ENCODE data around the gene TECR.
A peak's percentile ranks its signal among the peaks of the same experiment; 100 is the strongest.
"Not testable (repeated sequence)": the region's sequence is repeated elsewhere in the genome, so short reads cannot be mapped to it uniquely, and the experiment has no call there.

TECR gene

GRCh38 chr19:14494910-14495671 is 34.3 kb upstream of the TECR start:
- H3K27ac ChIP-seq = peak overlapping the region in 10 of 11 experiments; percentile 52 to 83 (median 71); a peak in 15 of 22 replicates
- TF ChIP-seq Cebpa-rat (IDR thresholded peaks at IDR 0.05) = no peak
- peaks cover 8 to 35% (median 25%) of the 10 kb centered on the region in 10 experiments for H3K4me1 ChIP-seq
- H4K20me1 ChIP-seq = peaks cover 0 to 37% (median 6%) of the 10 kb centered on the region in 11 experiments; a peak in 9 of 22 replicates
- H3K36me3 ChIP-seq = peaks cover 0 to 25% (median 10%) of the 10 kb centered on the region in 11 experiments; a peak in 12 of 22 replicates
- H3K27me3 ChIP-seq = no peaks in the 10 kb centered on the region
- peak overlapping the region; percentile 61 to 81 (median 72) for H3K4me3 ChIP-seq
- no peaks in the 10 kb centered on the region for H3K9me3 ChIP-seq (replicated peaks in 1 of 11)
- peak overlapping the region; percentile 61 to 83 (median 79) for H3K9ac ChIP-seq
- peak overlapping the region; percentile 77 to 94 (median 85) for H3K4me2 ChIP-seq

GRCh38 chr19:14495672-14496028 is 33.7 kb upstream of the TECR start:
- Histone ChIP-seq H4K20me1 (peaks cover 0 to 37% (median 6%) of the 10 kb centered on the region in 11 experiments; a peak in 9 of 22 replicates), H3K4me3 (peak overlapping the region; percentile 61 to 81 (median 72)), H3K27me3 (no peaks in the 10 kb centered on the region), H3K9ac (peak overlapping the region; percentile 61 to 83 (median 79)), H3K4me2 (peak overlapping the region; percentile 77 to 94 (median 85)), H3K27ac (peak overlapping the region; percentile 52 to 83 (median 71); a peak in 21 of 22 replicates), H3K4me1 (peaks cover 8 to 35% (median 25%) of the 10 kb centered on the region in 10 experiments), H3K36me3 (peaks cover 0 to 22% (median 8%) of the 10 kb centered on the region in 11 experiments; a peak in 10 of 22 replicates), H3K9me3 (replicated peaks in 1 of 11) (no peaks in the 10 kb centered on the region)
- no peak for TF ChIP-seq Cebpa-rat (IDR thresholded peaks at IDR 0.05)

- peak within 1 kb of the TSS; percentile 52 to 83 (median 71); a peak in 21 of 22 replicates for H3K27ac ChIP-seq
- peak within 1 kb of the TSS; percentile 61 to 81 (median 72) for H3K4me3 ChIP-seq
- H3K4me2 ChIP-seq = peak within 1 kb of the TSS; percentile 77 to 94 (median 85)
- H3K4me1 ChIP-seq = peaks cover 8 to 35% (median 25%) of the 10 kb centered on the region in 10 experiments
- H3K9me3 ChIP-seq (replicated peaks in 1 of 11) = no peaks in the 10 kb centered on the region
- H3K27me3 ChIP-seq = no peaks in the 10 kb centered on the region
- peaks cover 0 to 37% (median 6%) of the 10 kb centered on the region in 11 experiments; a peak in 9 of 22 replicates for H4K20me1 ChIP-seq
- H3K9ac ChIP-seq = peak within 1 kb of the TSS; percentile 61 to 83 (median 79)
- H3K36me3 ChIP-seq = peaks cover 0 to 18% (median 7%) of the 10 kb centered on the region in 11 experiments; a peak in 10 of 22 replicates
- TF ChIP-seq Cebpa-rat (IDR thresholded peaks at IDR 0.05) = no peak
These were observed 33.2 kb upstream of the TECR start, which contains the start of gene GIPC1 for GRCh38 chr19:14496029-14496833. GIPC1 (minus strand) TSS chr19:14496127; CDS start chr19:14482976, 13,151 bp downstream.

GRCh38 chr19:14496834-14497227 is 32.6 kb upstream of the TECR start:
- peak overlapping the region in 3 of 11 experiments; percentile 61 to 81 (median 78); a peak in 6 of 22 replicates for H3K9ac ChIP-seq
- H3K36me3 ChIP-seq = peaks cover 0 to 12% (median 1%) of the 10 kb centered on the region in 11 experiments; a peak in 8 of 22 replicates
- peak overlapping the region; percentile 77 to 94 (median 85); a peak in 21 of 22 replicates for H3K4me2 ChIP-seq
- no peaks in the 10 kb centered on the region for H3K27me3 ChIP-seq
- H3K4me1 ChIP-seq = peaks cover 8 to 35% (median 25%) of the 10 kb centered on the region in 10 experiments
- no peak for TF ChIP-seq Cebpa-rat (IDR thresholded peaks at IDR 0.05)
- H4K20me1 ChIP-seq = peaks cover 0 to 31% (median 6%) of the 10 kb centered on the region in 11 experiments; a peak in 9 of 22 replicates
- H3K27ac ChIP-seq = peak overlapping the region in 2 of 11 experiments; percentile 57 to 76; a peak in 4 of 22 replicates
- no peaks in the 10 kb centered on the region for H3K9me3 ChIP-seq (replicated peaks in 1 of 11)
- H3K4me3 ChIP-seq = peak overlapping the region in 7 of 10 experiments; percentile 61 to 81 (median 70); a peak in 10 of 20 replicates

GRCh38 chr19:14497228-14497921 is 32.0 kb upstream of the TECR start:
- Histone ChIP-seq H3K4me3 (no peak overlapping the region), H3K4me1 (peaks cover 8 to 35% (median 25%) of the 10 kb centered on the region in 10 experiments), H3K9me3 (replicated peaks in 1 of 11) (no peaks in the 10 kb centered on the region), H3K36me3 (peaks cover 0 to 8% (median 0%) of the 10 kb centered on the region in 11 experiments; a peak in 1 of 22 replicates), H4K20me1 (peaks cover 0 to 26% (median 6%) of the 10 kb centered on the region in 11 experiments; a peak in 9 of 22 replicates), H3K27ac (no peak overlapping the region), H3K27me3 (no peaks in the 10 kb centered on the region), H3K9ac (no peak overlapping the region), H3K4me2 (peak overlapping the region in 10 of 11 experiments; percentile 36 to 94 (median 86); a peak in 15 of 22 replicates)
- no peak for TF ChIP-seq Cebpa-rat (IDR thresholded peaks at IDR 0.05)

DNA sequence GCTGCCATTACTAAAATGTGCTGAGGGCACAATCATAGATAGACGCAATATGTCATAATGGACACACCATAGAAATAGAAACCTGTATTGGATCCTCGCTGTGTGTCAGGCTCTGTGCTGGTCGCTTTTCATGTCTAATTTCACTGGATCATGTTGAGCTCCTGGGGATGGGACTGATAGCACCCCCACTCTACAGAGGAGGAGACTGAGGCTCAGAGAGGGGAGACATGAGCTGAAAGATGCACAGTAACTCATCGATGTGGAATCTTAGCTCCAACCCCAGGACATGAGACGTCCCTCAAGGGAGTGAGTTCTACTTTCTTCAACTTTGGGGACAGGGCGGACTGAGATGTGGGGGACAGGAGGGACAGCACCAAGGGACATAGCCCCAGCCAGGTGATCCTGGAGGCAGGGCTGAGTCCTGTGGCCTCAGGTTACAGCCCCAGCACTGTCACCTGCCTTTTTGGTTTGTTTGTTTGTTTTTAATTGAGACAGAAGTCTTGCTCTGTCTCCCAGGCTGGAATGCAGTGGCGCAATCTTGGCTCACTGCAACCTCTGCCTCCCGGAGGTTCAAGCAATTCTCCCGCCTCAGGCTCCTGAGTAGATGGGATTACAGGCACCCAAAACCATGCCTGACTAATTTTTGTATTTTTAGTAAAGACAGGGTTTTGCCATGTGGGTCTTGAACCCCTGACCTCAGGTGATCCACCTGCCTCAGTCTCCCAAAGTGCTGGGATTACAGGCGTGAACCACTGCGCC is 26.9 kb upstream of the TECR start:
- no peaks in the 10 kb centered on the region for H3K9me3 ChIP-seq (replicated peaks in 1 of 11)
- H3K27me3 ChIP-seq = peaks cover 0 to 13% (median 6%) of the 10 kb centered on the region in 11 experiments; a peak in 8 of 22 replicates
- TF ChIP-seq Cebpa-rat (IDR thresholded peaks at IDR 0.05) = no peak
- no peak overlapping the region for H3K27ac ChIP-seq
- H3K4me2 ChIP-seq = peak overlapping the region in 5 of 11 experiments; percentile 17 to 49 (median 23); a peak in 4 of 22 replicates
- H3K4me1 ChIP-seq = peaks cover 11 to 43% (median 33%) of the 10 kb centered on the region in 10 experiments
- H3K4me3 ChIP-seq = no peak overlapping the region
- H4K20me1 ChIP-seq = no peaks in the 10 kb centered on the region
- H3K9ac ChIP-seq = no peak overlapping the region
- H3K36me3 ChIP-seq = no peaks in the 10 kb centered on the region

DNA sequence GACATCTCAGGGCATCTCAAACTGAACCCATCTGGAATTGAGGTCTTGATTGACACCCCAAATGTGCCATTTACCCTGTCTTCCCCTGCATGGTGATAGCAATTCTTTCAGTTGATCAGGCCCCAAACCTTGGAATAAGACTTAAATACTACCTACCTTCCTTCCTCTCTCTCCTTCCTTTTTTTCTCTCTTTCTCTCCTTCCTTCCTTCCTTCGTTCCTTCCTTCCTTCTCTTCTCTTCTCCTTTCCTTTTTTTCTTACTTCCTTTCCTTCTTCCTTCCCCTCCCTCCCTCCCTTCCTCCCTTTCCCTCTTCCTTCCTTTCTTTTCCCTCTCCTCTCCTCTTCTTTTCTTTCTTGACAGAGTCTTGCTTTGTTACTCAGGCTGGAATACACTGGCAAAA is 26.1 kb upstream of the TECR start:
- no peaks in the 10 kb centered on the region for H4K20me1 ChIP-seq
- peaks cover 14 to 46% (median 35%) of the 10 kb centered on the region in 10 experiments for H3K4me1 ChIP-seq
- peaks cover 0 to 15% (median 6%) of the 10 kb centered on the region in 11 experiments; a peak in 9 of 22 replicates for H3K27me3 ChIP-seq
- H3K4me3 ChIP-seq = no peak overlapping the region
- H3K27ac ChIP-seq = no peak overlapping the region
- H3K36me3 ChIP-seq = no peaks in the 10 kb centered on the region
- no peak overlapping the region; a peak in 1 of 22 replicates for H3K9ac ChIP-seq
- H3K9me3 ChIP-seq (replicated peaks in 1 of 11) = no peaks in the 10 kb centered on the region
- no peak for TF ChIP-seq Cebpa-rat (IDR thresholded peaks at IDR 0.05)
- peak overlapping the region in 9 of 11 experiments; percentile 8 to 49 (median 24); a peak in 8 of 22 replicates for H3K4me2 ChIP-seq

DNA sequence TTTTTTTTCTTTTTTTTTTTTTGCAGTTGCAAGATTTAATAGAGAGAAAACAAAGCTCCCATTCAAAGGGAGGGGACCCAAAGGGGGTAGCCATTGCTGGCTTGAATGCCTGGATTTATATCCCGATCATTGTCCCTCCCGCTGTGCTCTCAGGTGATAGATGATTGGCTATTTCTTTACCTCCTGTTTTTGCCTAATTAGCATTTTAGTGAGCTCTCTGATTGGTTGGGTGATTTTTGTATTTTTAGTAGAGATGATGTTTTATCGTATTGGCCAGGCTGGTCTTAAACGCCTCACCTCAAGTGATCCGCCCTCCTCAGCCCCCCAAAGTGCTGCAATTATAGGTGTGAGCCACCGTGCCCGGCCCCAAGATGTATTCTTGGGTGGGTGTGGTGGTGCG is 24.8 kb upstream of the TECR start:
- H3K27me3 ChIP-seq = peaks cover 0 to 15% (median 6%) of the 10 kb centered on the region in 11 experiments; a peak in 9 of 22 replicates
- H4K20me1 ChIP-seq; H3K27ac ChIP-seq; H3K9ac ChIP-seq; H3K4me2 ChIP-seq; H3K9me3 ChIP-seq (replicated peaks in 1 of 11); H3K4me3 ChIP-seq; H3K36me3 ChIP-seq: not testable (repeated sequence)
- peaks cover 26 to 59% (median 47%) of the 10 kb centered on the region in 10 experiments for H3K4me1 ChIP-seq
